Measurements from ENCODE around the gene TDRD3.

The TDRD3 gene

DNA sequence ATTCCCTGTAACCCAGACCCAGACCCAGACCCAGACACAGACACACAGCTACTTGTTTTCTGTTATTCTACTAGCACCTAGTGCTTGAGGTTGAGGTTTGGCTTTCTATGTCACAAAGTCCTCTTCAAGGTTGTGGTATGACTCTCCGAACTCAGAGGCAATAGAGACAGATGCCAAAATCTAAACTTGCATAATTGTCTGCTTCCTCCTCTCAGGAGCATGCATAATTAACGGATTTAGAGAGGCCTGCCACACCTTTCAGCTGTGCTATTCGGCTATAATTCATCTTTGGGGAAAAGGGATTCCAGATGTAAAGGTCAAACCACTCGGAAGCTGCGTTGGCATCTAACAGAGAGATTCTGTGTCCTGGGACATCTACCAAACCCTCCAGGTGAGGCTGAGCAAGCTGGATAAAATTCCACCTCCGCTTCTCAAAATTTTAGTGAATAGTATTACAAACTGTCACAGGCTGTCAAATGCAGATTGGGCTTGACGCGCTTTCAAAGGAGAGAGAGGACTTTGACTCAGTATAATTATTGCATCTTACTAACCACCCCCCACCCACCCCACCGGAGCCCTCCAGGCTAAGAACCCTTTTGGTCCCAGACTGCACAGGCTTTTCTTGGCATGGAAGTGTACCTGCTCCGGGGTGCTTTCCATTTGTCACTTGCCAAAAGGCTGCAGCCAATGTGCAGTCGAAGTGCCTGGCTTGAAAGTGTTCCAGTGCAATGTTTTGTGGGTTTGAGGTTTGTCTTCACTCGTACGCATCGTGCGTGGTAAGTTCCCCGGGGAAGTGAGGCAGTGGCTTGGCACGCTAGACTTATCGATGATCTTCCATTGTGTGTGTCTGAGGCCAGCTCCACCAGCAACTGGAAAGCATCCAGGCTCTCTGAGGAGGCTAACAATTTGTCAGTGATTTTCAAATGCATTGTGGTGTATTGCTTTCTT is 194.1 kb downstream of the TDRD3 start:
- no peaks in the 10 kb centered on the region for H3K36me3 ChIP-seq (ENCODE audit: control insufficient read depth, insufficient read depth, low read length)
- no peaks in the 10 kb centered on the region for H3K9me3 ChIP-seq (ENCODE audit: control insufficient read depth, low read length)
- no peak overlapping the region for H3K4me3 ChIP-seq (ENCODE audit: low read length)
- no peaks in the 10 kb centered on the region for H3K4me1 ChIP-seq (ENCODE audit: control insufficient read depth, insufficient read depth, low read length)
- H3K27me3 ChIP-seq (ENCODE audit: control insufficient read depth, insufficient read depth, low read length), result no peaks in the 10 kb centered on the region
- no peak overlapping the region for H3K9ac ChIP-seq (ENCODE audit: low read length)

DNA sequence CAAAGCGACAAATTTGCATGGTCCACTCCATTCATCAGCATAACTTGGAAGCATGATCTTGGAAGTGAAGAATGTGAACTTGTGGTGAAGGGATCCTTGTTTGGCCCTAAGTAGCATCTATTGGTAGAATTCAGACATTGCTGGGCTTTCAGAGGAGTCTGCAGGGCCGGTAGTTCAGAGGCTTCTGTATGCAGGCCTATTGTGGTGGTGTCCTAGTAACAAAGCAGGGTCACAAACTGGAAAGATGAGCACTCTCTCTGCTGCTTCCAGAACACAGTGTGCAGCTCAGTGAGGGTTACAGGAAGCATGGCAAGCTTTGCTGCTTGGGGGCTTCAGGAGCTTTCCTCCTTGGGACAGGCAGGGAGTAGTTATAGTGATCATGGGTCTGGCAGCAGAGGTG is 206.0 kb downstream of the TDRD3 start:
- no peaks in the 10 kb centered on the region for H3K4me1 ChIP-seq (ENCODE audit: control insufficient read depth, insufficient read depth, low read length)
- no peak overlapping the region for H3K9ac ChIP-seq (ENCODE audit: low read length)
- H3K9me3 ChIP-seq (ENCODE audit: control insufficient read depth, low read length), result no peaks in the 10 kb centered on the region
- no peaks in the 10 kb centered on the region for H3K36me3 ChIP-seq (ENCODE audit: control insufficient read depth, insufficient read depth, low read length)
- H3K4me3 ChIP-seq (ENCODE audit: low read length), result no peak overlapping the region
- H3K27me3 ChIP-seq (ENCODE audit: control insufficient read depth, insufficient read depth, low read length), result no peaks in the 10 kb centered on the region

DNA sequence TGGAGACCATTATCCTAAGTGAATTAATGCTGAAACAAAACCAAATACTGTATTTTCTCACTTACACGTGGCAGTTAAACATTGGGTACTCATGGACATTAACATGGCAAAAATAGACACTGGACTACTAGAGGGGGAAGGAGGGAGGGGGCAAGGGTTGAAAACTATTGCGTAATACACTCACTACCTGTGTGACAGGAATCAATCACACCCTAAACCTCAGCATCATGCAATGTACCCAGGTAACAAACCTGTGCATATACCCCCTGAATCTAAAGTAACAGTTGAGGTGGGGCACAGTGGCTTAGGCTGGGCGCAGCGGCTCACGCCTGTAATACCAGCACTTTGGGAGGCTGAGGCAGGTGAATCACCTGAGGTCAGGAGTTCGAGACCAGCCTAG is 207.0 kb downstream of the TDRD3 start:
- Histone ChIP-seq H3K4me3 (ENCODE audit: low read length) (no peak overlapping the region), H3K27me3 (ENCODE audit: control insufficient read depth, insufficient read depth, low read length) (no peaks in the 10 kb centered on the region), H3K4me1 (ENCODE audit: control insufficient read depth, insufficient read depth, low read length) (no peaks in the 10 kb centered on the region), H3K9ac (ENCODE audit: low read length) (no peak overlapping the region), H3K9me3 (ENCODE audit: control insufficient read depth, low read length) (no peaks in the 10 kb centered on the region), H3K36me3 (ENCODE audit: control insufficient read depth, insufficient read depth, low read length) (no peaks in the 10 kb centered on the region)

GRCh38 chr13:60608954-60609353 is 211.9 kb downstream of the TDRD3 start:
- Histone ChIP-seq H3K4me3 (ENCODE audit: low read length) (no peak overlapping the region), H3K36me3 (ENCODE audit: control insufficient read depth, insufficient read depth, low read length) (no peaks in the 10 kb centered on the region), H3K9ac (ENCODE audit: low read length) (no peak overlapping the region), H3K4me1 (ENCODE audit: control insufficient read depth, insufficient read depth, low read length) (no peaks in the 10 kb centered on the region), H3K9me3 (ENCODE audit: control insufficient read depth, low read length) (no peaks in the 10 kb centered on the region), H3K27me3 (ENCODE audit: control insufficient read depth, insufficient read depth, low read length) (no peaks in the 10 kb centered on the region)

DNA sequence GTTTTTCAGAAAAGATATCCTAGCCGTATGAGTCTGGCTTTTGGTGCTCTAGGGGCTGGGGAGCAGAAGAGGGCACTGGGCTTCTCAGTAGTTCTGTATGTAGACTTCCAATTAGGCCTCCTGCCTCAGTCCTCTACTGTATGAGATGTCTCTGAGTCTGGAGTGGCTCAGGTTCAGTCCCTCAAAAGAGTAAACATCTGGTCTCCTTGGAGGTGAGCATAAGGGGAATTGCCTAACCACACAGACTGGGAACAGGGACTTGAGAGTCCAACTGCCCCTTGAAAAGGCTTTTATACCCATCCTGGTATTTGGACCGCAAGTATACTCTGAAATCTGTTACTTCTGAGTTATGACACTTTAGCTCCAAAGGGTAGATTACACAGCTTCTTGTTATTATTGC is 214.5 kb downstream of the TDRD3 start:
- Histone ChIP-seq H3K4me3 (ENCODE audit: low read length) (no peak overlapping the region), H3K9me3 (ENCODE audit: control insufficient read depth, low read length) (no peaks in the 10 kb centered on the region), H3K27me3 (ENCODE audit: control insufficient read depth, insufficient read depth, low read length) (no peaks in the 10 kb centered on the region), H3K36me3 (ENCODE audit: control insufficient read depth, insufficient read depth, low read length) (no peaks in the 10 kb centered on the region), H3K4me1 (ENCODE audit: control insufficient read depth, insufficient read depth, low read length) (no peaks in the 10 kb centered on the region), H3K9ac (ENCODE audit: low read length) (no peak overlapping the region)

GRCh38 chr13:60612593-60612992 is 215.6 kb downstream of the TDRD3 start:
- no peaks in the 10 kb centered on the region for H3K36me3 ChIP-seq (ENCODE audit: control insufficient read depth, insufficient read depth, low read length)
- H3K27me3 ChIP-seq (ENCODE audit: control insufficient read depth, insufficient read depth, low read length), result no peaks in the 10 kb centered on the region
- H3K9me3 ChIP-seq (ENCODE audit: control insufficient read depth, low read length), result no peaks in the 10 kb centered on the region

GRCh38 chr13:60613080-60613479 is 216.1 kb downstream of the TDRD3 start:
- no peaks in the 10 kb centered on the region for H3K9me3 ChIP-seq (ENCODE audit: control insufficient read depth, low read length)
- H3K4me1 ChIP-seq (ENCODE audit: control insufficient read depth, insufficient read depth, low read length), result no peaks in the 10 kb centered on the region
- no peaks in the 10 kb centered on the region for H3K36me3 ChIP-seq (ENCODE audit: control insufficient read depth, insufficient read depth, low read length)
- H3K27me3 ChIP-seq (ENCODE audit: control insufficient read depth, insufficient read depth, low read length), result no peaks in the 10 kb centered on the region
- no peak overlapping the region for H3K4me3 ChIP-seq (ENCODE audit: low read length)
- no peak overlapping the region for H3K9ac ChIP-seq (ENCODE audit: low read length)

More at GRCh38 chr13:60612593-60612992, 215.6 kb downstream of the TDRD3 start:
- no peaks in the 10 kb centered on the region for H3K4me1 ChIP-seq (ENCODE audit: control insufficient read depth, insufficient read depth, low read length)
- H3K4me3 ChIP-seq (ENCODE audit: low read length), result no peak overlapping the region
- H3K9ac ChIP-seq (ENCODE audit: low read length), result no peak overlapping the region

DNA sequence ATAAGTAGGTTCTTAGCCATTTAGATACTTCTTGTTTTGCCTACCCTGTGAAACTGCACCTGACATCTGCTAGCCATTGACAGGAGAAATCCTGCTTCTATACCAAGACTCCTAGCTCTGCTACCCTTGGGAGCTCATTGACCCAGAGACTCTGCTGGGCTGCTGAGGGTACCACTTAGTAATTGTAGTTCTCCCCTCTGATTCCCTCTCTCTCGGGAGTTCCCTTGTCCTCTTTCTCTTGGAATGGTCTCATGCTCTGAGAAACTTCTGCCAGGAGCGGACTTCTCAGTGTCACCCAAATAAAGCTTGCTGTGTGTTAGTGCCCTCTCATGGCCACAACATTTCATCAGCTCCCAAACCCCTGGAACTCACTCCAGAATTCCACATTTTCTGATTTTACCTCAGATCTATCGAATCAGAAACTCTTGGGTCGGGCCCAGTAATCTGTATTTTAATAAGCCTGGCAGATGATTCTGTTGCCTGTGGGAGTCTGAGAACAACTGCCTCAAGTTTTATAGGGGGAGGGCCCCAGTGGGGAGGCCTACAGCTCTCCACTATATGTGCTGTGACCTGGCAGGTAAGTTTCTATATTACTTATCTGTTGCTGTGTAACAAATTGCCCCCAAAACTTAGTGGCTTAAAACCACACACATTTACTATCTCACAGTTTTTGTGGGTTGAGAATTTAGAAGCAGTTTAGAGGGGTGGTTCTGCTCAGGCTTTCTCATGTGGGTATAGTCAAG is 221.1 kb downstream of the TDRD3 start:
- H3K9me3 ChIP-seq (ENCODE audit: control insufficient read depth, low read length), result no peaks in the 10 kb centered on the region
- H3K36me3 ChIP-seq (ENCODE audit: control insufficient read depth, insufficient read depth, low read length), result no peaks in the 10 kb centered on the region
- H3K4me3 ChIP-seq (ENCODE audit: low read length), result no peak overlapping the region
- peaks cover 2% of the 10 kb centered on the region for H3K27me3 ChIP-seq (ENCODE audit: control insufficient read depth, insufficient read depth, low read length)
- H3K4me1 ChIP-seq (ENCODE audit: control insufficient read depth, insufficient read depth, low read length), result no peaks in the 10 kb centered on the region
- no peak overlapping the region for H3K9ac ChIP-seq (ENCODE audit: low read length)

DNA sequence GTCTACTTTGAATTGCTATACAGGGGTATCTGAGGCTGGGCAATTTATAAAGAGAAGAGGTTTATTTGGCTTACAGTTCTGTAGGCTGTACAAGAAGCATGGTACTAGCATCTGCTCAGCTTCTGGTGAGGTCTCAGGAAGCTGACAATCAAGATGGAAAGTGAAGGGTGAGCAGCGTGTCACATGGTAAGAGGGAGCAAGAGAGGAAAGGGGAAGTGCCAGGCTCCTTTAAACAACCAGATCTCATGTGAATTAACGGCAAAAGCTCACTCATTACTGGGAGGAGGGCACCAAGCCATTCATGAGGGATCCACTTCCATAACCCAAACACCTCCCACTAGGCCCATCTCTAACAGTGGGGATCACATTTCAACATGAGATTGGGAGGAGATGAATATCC is 222.4 kb downstream of the TDRD3 start:
- H3K4me3 ChIP-seq (ENCODE audit: low read length), result no peak overlapping the region
- H3K9me3 ChIP-seq (ENCODE audit: control insufficient read depth, low read length), result no peaks in the 10 kb centered on the region
- H3K9ac ChIP-seq (ENCODE audit: low read length), result no peak overlapping the region
- no peaks in the 10 kb centered on the region for H3K36me3 ChIP-seq (ENCODE audit: control insufficient read depth, insufficient read depth, low read length)
- no peaks in the 10 kb centered on the region for H3K4me1 ChIP-seq (ENCODE audit: control insufficient read depth, insufficient read depth, low read length)
- H3K27me3 ChIP-seq (ENCODE audit: control insufficient read depth, insufficient read depth, low read length), result peaks cover 2% of the 10 kb centered on the region

- Histone ChIP-seq H3K4me1 (ENCODE audit: control insufficient read depth, insufficient read depth, low read length) (no peaks in the 10 kb centered on the region), H3K9ac (ENCODE audit: low read length) (no peak overlapping the region), H3K9me3 (ENCODE audit: control insufficient read depth, low read length) (no peaks in the 10 kb centered on the region), H3K36me3 (ENCODE audit: control insufficient read depth, insufficient read depth, low read length) (no peaks in the 10 kb centered on the region), H3K4me3 (ENCODE audit: low read length) (no peak overlapping the region), H3K27me3 (ENCODE audit: control insufficient read depth, insufficient read depth, low read length) (peaks cover 2% of the 10 kb centered on the region)
Measured at GRCh38 chr13:60620611-60621395, 223.8 kb downstream of the TDRD3 start.

DNA sequence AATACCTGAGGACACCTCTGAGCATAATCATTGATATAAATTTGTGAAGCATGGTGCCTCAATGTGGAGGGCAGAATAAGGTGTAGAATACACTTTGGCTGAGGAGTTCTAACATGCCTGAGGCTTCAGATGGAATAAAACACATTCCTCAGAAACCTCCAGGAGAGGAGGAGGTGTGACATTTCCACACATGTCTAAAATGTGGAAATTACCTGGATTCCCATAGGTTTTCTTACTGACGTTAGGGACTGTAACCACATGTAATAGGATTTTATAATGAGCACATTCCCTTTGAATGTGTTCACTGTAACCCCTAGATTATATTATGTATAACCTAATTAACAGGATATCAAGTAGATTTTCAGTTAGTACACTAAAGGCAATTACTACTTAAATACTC is 226.1 kb downstream of the TDRD3 start:
- Histone ChIP-seq H3K4me3 (ENCODE audit: low read length) (no peak overlapping the region), H3K9me3 (ENCODE audit: control insufficient read depth, low read length) (no peaks in the 10 kb centered on the region), H3K27me3 (ENCODE audit: control insufficient read depth, insufficient read depth, low read length) (peaks cover 2% of the 10 kb centered on the region), H3K9ac (ENCODE audit: low read length) (no peak overlapping the region), H3K4me1 (ENCODE audit: control insufficient read depth, insufficient read depth, low read length) (no peaks in the 10 kb centered on the region), H3K36me3 (ENCODE audit: control insufficient read depth, insufficient read depth, low read length) (no peaks in the 10 kb centered on the region)
